Brain microvascular endothelial cell (primary cell): Measurements from ENCODE around the gene MYO5A.
A peak's percentile ranks its signal among the peaks of the same experiment; 100 is the strongest.

ENCODE experiments used
- DNase-seq: peaks from one replicate; pipeline ENCODE4 v3.0.0-alpha.2; 2020
- H3K27ac ChIP-seq: fragments of 250-450 bp; sonication (Bioruptor Pico); 2 replicates; pipeline ENCODE4 v1.5.1; 2020; ENCODE audit warnings: mild to moderate bottlenecking, moderate library complexity
- H3K27me3 ChIP-seq: fragments of 250-450 bp; sonication (Bioruptor Pico); replicated peaks from 2 replicates; pipeline ENCODE4 v1.5.1; 2020; ENCODE audit warnings: mild to moderate bottlenecking
- H3K36me3 ChIP-seq: fragments of 250-450 bp; sonication (Bioruptor Pico); replicated peaks from 2 replicates; pipeline ENCODE4 v1.5.1; 2020; ENCODE audit warnings: mild to moderate bottlenecking
- H3K4me3 ChIP-seq: 2 replicates; pipeline ENCODE4 v1.5.1; 2011; ENCODE audit warnings: low read depth, mild to moderate bottlenecking, control low read depth, low read length, moderate library complexity
- in situ Hi-C: cut with HindIII; loops from 2 replicates; pipeline ENCODE4 v1.10.0; 2017; ENCODE audit warnings: low sequenced_read_pairs, low pct_ligation_motif_present
- TF ChIP-seq, protein P1 (sequence below): IDR thresholded peaks from 2 replicates; pipeline ENCODE4 v1.5.1; 2011; ENCODE audit warnings: low read depth, mild to moderate bottlenecking, moderate library complexity, low read length, control low read depth, inconsistent platforms; ENCODE audit errors: missing control alignments

Gene MYO5A

DNA sequence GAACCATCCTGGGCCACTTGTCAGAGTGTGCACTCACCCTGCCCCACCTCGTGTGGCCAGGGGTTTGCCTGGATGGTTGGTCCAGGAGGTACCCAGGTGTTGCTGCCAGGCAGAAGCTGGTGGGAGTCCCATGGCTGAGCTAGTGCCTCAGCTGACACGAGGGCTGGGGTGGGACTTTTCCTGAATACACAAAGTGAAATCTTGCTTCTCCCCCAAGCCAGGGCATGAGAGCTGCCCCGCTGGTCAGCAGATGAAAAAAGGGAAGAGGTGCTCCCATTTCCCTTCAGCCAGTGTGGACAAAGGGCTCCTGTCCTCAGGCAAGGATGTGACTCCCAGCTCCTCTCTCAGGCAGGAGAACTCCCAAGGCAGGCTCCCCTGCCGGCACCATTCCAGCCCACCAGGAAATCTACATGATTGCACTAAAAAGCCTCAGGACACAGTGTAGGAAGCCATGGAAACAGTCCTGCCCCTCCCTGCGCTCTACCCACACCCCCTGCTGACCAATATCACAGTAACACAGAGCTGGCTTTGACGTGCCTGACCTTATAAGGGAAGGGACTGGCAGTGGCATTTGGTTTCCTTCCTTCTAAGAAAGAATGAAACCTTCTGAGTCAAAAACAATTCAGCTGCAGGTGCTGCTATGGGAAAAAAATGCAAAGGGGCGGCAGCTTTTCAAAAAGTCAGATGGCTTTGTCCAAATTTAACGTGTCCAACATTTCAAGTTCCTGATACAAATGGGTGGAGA lies 267.0 kb downstream of the MYO5A start:
- in situ Hi-C loops: no loop called here
- DNase-seq: peak; percentile 80
- TF ChIP-seq, protein P1, sequence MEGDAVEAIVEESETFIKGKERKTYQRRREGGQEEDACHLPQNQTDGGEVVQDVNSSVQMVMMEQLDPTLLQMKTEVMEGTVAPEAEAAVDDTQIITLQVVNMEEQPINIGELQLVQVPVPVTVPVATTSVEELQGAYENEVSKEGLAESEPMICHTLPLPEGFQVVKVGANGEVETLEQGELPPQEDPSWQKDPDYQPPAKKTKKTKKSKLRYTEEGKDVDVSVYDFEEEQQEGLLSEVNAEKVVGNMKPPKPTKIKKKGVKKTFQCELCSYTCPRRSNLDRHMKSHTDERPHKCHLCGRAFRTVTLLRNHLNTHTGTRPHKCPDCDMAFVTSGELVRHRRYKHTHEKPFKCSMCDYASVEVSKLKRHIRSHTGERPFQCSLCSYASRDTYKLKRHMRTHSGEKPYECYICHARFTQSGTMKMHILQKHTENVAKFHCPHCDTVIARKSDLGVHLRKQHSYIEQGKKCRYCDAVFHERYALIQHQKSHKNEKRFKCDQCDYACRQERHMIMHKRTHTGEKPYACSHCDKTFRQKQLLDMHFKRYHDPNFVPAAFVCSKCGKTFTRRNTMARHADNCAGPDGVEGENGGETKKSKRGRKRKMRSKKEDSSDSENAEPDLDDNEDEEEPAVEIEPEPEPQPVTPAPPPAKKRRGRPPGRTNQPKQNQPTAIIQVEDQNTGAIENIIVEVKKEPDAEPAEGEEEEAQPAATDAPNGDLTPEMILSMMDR: peak; percentile 40
- Histone ChIP-seq H3K4me3 (no peak overlapping the region), H3K27ac (peak overlapping the region; percentile 18), H3K36me3 (no peaks in the 10 kb centered on the region), H3K27me3 (no peaks in the 10 kb centered on the region)

DNA sequence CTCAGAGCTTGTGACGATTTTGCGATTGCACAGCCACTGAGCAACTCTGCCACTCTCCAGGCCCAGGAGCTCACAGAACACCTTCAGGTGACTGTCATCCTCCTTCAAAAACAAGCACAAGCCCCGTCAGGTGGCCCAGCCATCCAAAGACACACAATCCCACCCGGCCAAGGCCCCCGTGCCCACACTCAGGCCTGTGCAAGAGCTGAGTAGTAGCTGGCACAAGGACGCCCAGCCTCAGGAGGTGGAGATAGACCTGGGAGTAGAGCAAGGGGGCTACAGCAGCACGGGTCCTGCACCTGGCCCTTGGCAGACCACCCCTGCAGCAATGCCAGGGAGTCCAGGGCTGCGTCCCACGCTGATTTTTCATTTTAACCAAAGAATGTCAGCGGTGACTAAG lies 267.7 kb downstream of the MYO5A start:
- no peak overlapping the region for H3K27ac ChIP-seq
- H3K36me3 ChIP-seq: no peaks in the 10 kb centered on the region
- no peaks in the 10 kb centered on the region for H3K27me3 ChIP-seq
- in situ Hi-C loops: no loop called here
- TF ChIP-seq, protein P1: no peak
- H3K4me3 ChIP-seq: no peak overlapping the region
- no peak for DNase-seq

DNA sequence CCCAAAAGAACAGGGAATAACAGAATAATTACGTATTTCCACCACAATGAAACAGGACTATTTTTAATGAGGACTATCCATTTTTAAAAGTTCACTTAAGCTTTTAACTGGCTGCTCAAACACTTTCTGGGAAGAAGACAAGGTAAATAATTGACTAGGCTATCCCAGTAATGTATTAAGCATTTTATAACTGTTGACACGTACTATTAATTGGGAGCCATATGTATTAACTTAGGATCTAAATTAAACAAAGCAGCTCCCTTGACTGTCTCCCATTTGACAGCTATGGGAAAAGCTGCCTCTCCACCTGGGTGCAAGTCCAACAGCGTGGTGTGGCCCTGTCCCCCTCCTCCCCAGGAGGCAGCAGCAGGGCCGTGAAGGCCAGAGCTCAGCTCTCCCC lies 269.2 kb downstream of the MYO5A start:
- no peak overlapping the region for H3K27ac ChIP-seq
- in situ Hi-C loops: no loop called here
- DNase-seq: no peak
- H3K4me3 ChIP-seq: no peak overlapping the region
- H3K36me3 ChIP-seq: no peaks in the 10 kb centered on the region
- no peaks in the 10 kb centered on the region for H3K27me3 ChIP-seq
- TF ChIP-seq, protein P1: no peak

DNA sequence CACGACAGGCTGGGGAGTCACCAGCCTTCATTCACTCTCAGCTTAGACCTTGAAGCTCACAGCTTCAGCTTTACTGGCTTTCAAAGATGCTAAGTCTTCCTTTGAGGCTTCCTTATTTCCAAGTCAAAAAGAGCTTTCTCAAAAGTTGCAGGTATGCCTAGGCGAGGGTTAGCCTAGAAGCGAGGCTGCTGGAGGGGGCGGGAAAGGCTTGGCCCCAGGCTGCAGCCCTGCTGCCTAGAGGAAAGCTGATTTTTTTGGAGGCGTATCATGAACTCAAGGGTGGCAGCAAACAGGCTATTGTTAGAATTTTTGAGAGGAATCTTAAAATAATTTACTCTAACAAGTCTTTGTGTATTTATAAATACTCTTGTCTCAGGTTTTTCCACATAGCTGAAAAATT lies 270.2 kb downstream of the MYO5A start:
- in situ Hi-C loops: no loop called here
- Histone ChIP-seq H3K27ac (no peak overlapping the region), H3K36me3 (no peaks in the 10 kb centered on the region), H3K27me3 (no peaks in the 10 kb centered on the region), H3K4me3 (no peak overlapping the region)
- TF ChIP-seq, protein P1: no peak
- no peak for DNase-seq

DNA sequence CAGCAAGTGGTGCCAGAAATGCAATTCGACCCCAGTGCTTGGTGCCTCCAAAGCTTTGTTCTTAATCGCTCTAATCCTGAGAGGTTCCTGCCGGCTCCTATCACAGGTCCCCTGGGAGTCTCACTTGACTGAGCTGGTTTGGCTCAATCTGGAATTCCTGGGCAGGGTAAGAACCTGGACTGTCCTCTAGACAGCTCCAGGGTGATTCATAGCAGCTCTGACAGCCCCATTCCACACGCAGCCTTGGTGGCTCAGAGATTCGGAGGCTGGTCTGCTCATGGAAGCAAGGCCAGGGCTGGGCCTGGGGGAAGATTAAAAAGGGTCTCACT lies 271.0 kb downstream of the MYO5A start:
- TF ChIP-seq, protein P1: no peak
- DNase-seq: peak; percentile 73
- H3K27ac ChIP-seq: no peak overlapping the region
- H3K4me3 ChIP-seq: no peak overlapping the region
- in situ Hi-C loops: no loop called here
- H3K36me3 ChIP-seq: no peaks in the 10 kb centered on the region
- H3K27me3 ChIP-seq: no peaks in the 10 kb centered on the region
